Epithelial cell of prostate (primary cell): ENCODE results near the gene SLC16A3.

Source experiments
- DNase-seq: peaks from one replicate; pipeline ENCODE4 v3.0.0-alpha.2; 2011; ENCODE audit warnings: low read depth, low spot score
- H3K27ac ChIP-seq: fragments of 450-650 bp; 2 replicates; pipeline ENCODE4 v1.5.1; 2017; ENCODE audit warnings: mild to moderate bottlenecking

Gene SLC16A3

GRCh38 chr17:82280537-82280936, 51.7 kb downstream of the SLC16A3 start:
- no peak for DNase-seq
- H3K27ac ChIP-seq = no peak overlapping the region

DNA sequence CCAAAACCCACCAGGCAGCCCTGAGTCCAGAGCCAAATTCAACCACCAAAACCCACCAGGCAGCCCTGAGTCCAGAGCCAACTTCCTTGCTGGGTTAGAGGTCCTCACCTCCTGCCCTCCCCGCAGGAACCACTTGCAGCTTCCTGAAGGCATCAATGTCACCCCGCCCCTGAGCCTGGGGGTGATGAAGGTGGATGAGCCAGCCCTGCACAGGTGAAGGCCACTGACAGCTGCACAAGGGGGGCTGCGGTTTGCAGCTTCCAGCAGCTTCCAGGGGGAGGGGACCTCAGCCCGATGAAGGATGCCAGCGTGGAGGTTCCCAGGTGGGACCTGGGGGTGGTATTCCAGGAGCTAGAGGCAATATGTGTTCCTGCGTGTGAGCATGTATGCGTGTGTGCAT, 52.2 kb downstream of the SLC16A3 start:
- no peak for DNase-seq
- no peak overlapping the region for H3K27ac ChIP-seq

DNA sequence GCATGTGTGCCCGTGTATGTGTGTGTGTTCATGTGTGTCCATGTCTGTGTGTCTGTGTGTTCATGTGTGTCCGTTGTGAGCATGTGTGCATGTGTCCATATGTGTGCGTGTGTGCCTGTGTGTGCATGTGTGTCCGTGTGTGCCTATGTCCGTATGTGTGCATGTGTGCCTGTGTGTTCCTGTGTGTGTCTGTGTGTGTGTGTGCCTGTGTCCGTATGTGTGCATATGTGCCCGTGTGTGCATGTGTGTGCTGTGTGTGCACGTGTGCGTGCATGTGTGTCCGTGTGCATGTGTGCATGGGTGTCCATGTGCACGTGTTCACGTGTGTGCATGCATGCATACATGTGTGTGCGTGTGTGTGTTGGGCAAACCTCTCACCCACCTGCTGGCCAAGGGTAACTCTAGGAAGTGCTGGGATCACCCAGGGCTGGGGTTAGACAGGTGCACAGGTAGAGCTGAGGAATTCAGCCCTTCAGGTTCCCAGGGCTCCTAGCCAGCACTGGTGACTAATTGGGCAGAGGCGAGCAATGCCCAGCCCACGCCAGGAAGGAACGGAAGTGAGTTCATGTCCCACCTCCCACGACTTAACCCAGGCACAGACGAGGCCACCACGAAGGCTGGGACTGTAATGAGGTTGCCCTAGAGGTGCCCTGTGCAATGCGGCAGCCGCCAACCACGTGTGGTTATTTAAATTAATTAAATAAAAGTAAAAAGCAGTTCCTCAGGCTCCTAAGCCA, 52.8 kb downstream of the SLC16A3 start:
- H3K27ac ChIP-seq = peak overlapping the region; percentile 90
- DNase-seq = peak; percentile 73

GRCh38 chr17:82282239-82283207, 53.7 kb downstream of the SLC16A3 start:
- DNase-seq = no peak
- peak overlapping the region; percentile 90 for H3K27ac ChIP-seq

- H3K27ac ChIP-seq = peak overlapping the region; percentile 90
- DNase-seq = no peak
Measured at GRCh38 chr17:82283208-82283749, 54.4 kb downstream of the SLC16A3 start.

GRCh38 chr17:82285141-82285540, 56.3 kb downstream of the SLC16A3 start:
- DNase-seq = no peak
- peak overlapping the region; percentile 90 for H3K27ac ChIP-seq

- peak overlapping the region; percentile 100 for H3K27ac ChIP-seq
- DNase-seq = no peak
Measured at GRCh38 chr17:82287013-82287867, 58.4 kb downstream of the SLC16A3 start.

GRCh38 chr17:82287868-82288801, 59.3 kb downstream of the SLC16A3 start:
- peak overlapping the region; percentile 100 for H3K27ac ChIP-seq
- peak; percentile 83 for DNase-seq
